Upper lobe of right lung (tissue), 1 donor: ENCODE data around the gene SPATA6. TPM values are rescaled to one million over a fixed set of nuclear protein-coding genes. Genes with fewer than 3 reads are reported as not detected.

Experiments used
- ATAC-seq: fragments of 200-7000 bp; cut with Tn5 transposase; one replicate; pipeline ENCODE4 v1.9.1; 2020; ENCODE audit warnings: mild to moderate bottlenecking, moderate library complexity
- DNase-seq: peaks from one replicate; pipeline ENCODE4 v3.0.0-alpha.2; 2020
- H3K27ac ChIP-seq: fragments of 200-600 bp; one replicate; pipeline ENCODE4 v1.8.0; 2022
- H3K27me3 ChIP-seq: fragments of 200-600 bp; one replicate; pipeline ENCODE4 v1.8.0; 2022; ENCODE audit warnings: mild to moderate bottlenecking
- H3K36me3 ChIP-seq: fragments of 200-600 bp; one replicate; pipeline ENCODE4 v1.8.0; 2022
- H3K4me1 ChIP-seq: fragments of 200-600 bp; one replicate; pipeline ENCODE4 v1.8.0; 2022
- H3K4me3 ChIP-seq: fragments of 200-600 bp; one replicate; pipeline ENCODE4 v1.8.0; 2022; ENCODE audit warnings: mild to moderate bottlenecking
- H3K9me3 ChIP-seq: fragments of 200-600 bp; one replicate; pipeline ENCODE4 v1.8.0; 2022
- intact Hi-C: fragments of 100-400 bp; cut with DNase I; formaldehyde crosslinking; loops from one replicate; pipeline ENCODE4 v1.11.0; 2022
- total RNA-seq: library from RNA; stranded (reverse); fragmentation: NEBNext Ultra II Directional; extraction: Animal tissue kit (Norgen Biotek cat#: 25700); gene quantifications from one replicate; pipeline ENCODE4 v1.2.1, GENCODE V29; 2021
- TF ChIP-seq, protein P1 (sequence below): fragments of 200-600 bp; IDR thresholded peaks from one replicate; pipeline ENCODE4 v1.8.0; 2022; ENCODE audit warnings: antibody characterized with exemption
- donor health status: DM: no; HTN: yes; CAD: no; lungs with severe emphysema.

SPATA6 gene
- total RNA-seq, 1 donor from 2014 or later: 19.5 TPM

DNA sequence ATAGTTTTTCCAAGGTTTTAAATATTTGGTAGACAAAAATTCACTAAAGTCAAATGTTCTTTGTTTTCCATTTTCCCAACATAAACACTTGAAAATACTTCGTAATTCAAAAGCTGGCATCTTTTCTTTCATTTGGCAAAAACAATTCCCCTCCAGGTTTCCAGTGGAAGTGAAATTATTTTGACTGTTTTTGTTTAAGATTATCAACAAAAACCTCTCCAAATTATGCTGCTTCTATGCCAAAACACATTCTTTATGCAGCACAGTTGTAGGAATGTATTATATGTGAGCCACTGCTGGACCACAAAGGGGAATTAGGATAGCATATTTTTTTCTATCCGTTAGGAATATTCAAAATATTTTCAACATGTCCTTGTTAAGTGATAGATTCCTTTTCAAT is 205.4 kb downstream of the SPATA6 start:
- DNase-seq: no peak
- ATAC-seq: no peak
- no peak overlapping the region for H3K4me3 ChIP-seq
- TF ChIP-seq, protein P1, sequence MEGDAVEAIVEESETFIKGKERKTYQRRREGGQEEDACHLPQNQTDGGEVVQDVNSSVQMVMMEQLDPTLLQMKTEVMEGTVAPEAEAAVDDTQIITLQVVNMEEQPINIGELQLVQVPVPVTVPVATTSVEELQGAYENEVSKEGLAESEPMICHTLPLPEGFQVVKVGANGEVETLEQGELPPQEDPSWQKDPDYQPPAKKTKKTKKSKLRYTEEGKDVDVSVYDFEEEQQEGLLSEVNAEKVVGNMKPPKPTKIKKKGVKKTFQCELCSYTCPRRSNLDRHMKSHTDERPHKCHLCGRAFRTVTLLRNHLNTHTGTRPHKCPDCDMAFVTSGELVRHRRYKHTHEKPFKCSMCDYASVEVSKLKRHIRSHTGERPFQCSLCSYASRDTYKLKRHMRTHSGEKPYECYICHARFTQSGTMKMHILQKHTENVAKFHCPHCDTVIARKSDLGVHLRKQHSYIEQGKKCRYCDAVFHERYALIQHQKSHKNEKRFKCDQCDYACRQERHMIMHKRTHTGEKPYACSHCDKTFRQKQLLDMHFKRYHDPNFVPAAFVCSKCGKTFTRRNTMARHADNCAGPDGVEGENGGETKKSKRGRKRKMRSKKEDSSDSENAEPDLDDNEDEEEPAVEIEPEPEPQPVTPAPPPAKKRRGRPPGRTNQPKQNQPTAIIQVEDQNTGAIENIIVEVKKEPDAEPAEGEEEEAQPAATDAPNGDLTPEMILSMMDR: no peak
- no peaks in the 10 kb centered on the region for H3K27me3 ChIP-seq
- H3K36me3 ChIP-seq: no peaks in the 10 kb centered on the region
- no peak overlapping the region for H3K27ac ChIP-seq
- H3K9me3 ChIP-seq: no peaks in the 10 kb centered on the region
- no peaks in the 10 kb centered on the region for H3K4me1 ChIP-seq
- intact Hi-C loops: no loop called here

DNA sequence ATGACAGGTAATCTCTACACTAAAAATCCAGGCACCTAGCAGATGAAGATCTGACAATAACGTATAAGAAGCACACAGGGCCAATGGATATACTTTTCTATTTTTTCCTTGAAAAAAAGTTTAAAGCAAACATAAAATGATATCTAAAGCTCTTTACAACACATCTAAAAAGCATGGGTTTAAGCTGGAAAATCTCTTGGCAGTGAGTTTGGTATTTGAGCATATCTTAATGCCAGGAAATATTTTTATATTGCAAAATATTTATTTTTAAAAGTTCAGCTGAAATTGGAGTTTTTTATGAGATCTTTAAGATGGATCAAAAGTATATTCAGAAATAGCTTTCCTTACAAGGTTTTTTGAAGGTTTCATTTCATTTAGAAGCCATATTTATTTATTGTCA is 209.0 kb downstream of the SPATA6 start:
- Histone ChIP-seq H3K4me1 (no peaks in the 10 kb centered on the region), H3K9me3 (no peaks in the 10 kb centered on the region), H3K4me3 (no peak overlapping the region), H3K27ac (no peak overlapping the region), H3K27me3 (no peaks in the 10 kb centered on the region), H3K36me3 (no peaks in the 10 kb centered on the region)
- DNase-seq (no peak), ATAC-seq (no peak)
- intact Hi-C loops: no loop called here
- TF ChIP-seq, protein P1: no peak

DNA sequence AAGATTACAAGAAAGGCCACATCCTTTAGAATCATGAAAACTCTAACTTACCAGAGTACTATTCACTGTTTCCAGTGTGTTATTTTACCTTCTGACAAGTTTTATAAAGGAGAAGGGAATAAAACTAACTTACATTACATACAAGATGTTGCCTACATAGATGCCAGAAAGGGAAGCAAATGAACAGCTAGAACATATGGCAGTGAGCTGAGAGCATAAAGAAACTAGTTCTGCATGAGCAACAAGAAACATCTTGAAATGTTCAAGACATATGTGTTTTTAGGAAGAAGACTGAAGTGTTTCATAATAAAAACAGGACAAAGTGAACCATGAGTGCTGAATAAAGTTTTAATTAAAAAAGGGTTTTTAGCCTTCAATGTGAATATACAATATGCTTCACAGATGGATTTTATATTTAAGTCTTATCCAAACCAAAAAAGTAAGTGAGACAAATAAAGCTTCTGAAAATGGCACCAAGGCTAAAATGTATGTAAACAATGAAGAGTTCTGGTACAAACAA is 210.1 kb downstream of the SPATA6 start:
- Histone ChIP-seq H3K27ac (no peak overlapping the region), H3K9me3 (no peaks in the 10 kb centered on the region), H3K4me3 (no peak overlapping the region), H3K36me3 (no peaks in the 10 kb centered on the region), H3K27me3 (no peaks in the 10 kb centered on the region), H3K4me1 (no peaks in the 10 kb centered on the region)
- DNase-seq (no peak), ATAC-seq (no peak)
- TF ChIP-seq, protein P1: no peak
- intact Hi-C loops: no loop called here

DNA sequence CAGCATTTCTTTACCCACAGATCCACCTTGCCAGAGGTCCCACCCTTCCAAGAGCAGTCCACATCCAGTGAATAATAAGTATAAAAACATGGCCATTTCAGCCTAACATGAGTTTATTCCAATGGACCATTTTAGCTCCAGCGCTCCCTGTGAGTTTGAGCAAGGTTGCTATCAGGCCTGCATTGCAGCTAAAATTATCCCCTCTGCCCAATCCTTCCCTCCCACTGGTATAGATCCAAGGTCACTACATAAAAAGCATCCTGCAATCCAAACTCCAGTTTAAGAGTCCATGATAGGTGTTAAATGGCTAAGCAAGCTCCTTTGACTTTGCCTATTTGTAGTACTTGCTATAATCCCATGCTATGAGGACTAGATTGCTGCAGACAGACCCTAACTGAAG is 213.9 kb downstream of the SPATA6 start:
- TF ChIP-seq, protein P1: no peak
- H3K27me3 ChIP-seq: no peaks in the 10 kb centered on the region
- DNase-seq: no peak
- no peak overlapping the region for H3K27ac ChIP-seq
- no peak for ATAC-seq
- no peaks in the 10 kb centered on the region for H3K36me3 ChIP-seq
- H3K9me3 ChIP-seq: no peaks in the 10 kb centered on the region
- no peaks in the 10 kb centered on the region for H3K4me1 ChIP-seq
- no peak overlapping the region for H3K4me3 ChIP-seq
- intact Hi-C loops: no loop called here

DNA sequence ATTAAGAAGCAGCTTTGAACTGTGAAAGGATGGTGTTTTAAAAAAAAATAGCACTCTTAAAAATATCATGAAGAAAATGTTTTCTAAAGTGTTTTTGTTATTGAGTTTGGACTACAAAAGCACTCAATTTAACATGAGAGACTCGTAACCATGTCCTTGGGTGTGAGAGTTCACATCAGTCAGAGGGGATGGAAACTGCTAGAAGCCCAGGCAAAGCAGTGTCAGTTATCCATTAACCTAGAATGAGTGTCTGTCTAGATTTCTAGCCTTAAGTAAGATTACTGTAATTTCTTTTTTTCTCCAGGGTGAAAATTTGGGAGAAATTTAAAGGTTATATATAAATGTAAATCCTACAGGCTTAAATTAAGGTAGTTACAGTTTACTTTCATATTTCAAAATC is 217.8 kb downstream of the SPATA6 start:
- ATAC-seq (no peak), DNase-seq (no peak)
- H3K27me3 ChIP-seq: no peaks in the 10 kb centered on the region
- no peak overlapping the region for H3K4me3 ChIP-seq
- H3K9me3 ChIP-seq: no peaks in the 10 kb centered on the region
- no peaks in the 10 kb centered on the region for H3K4me1 ChIP-seq
- no peak overlapping the region for H3K27ac ChIP-seq
- H3K36me3 ChIP-seq: no peaks in the 10 kb centered on the region
- TF ChIP-seq, protein P1: no peak
- intact Hi-C loops: no loop called here

DNA sequence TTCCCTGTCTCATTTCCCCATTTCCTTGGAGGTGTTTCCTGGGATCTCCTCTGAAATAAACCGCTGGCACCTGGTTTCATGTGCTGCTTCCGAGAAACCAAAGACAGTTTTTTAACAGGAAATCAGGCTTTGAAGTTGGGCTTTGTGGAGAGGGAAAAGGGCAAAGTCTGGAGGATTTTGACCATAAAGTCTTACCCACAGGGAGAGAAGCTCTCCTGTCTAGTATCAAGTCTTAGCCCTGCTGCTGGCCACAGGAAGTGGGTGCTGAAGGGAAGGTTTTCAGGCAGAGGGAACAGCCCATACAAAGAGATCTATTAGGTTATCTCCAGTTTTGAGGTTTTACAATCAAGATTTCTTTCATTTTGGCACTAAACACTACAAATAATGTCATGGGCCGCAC is 220.2 kb downstream of the SPATA6 start:
- H3K27me3 ChIP-seq: no peaks in the 10 kb centered on the region
- H3K4me3 ChIP-seq: no peak overlapping the region
- DNase-seq (no peak), ATAC-seq (no peak)
- no peaks in the 10 kb centered on the region for H3K4me1 ChIP-seq
- no peaks in the 10 kb centered on the region for H3K36me3 ChIP-seq
- no peaks in the 10 kb centered on the region for H3K9me3 ChIP-seq
- TF ChIP-seq, protein P1: no peak
- no peak overlapping the region for H3K27ac ChIP-seq
- intact Hi-C loops: no loop called here
